TTC549 (cell line): ENCODE results near the gene PRUNE2.

Experiments used
- FAIRE-seq: peaks from 2 replicates; lab custom pipeline; 2012; peaks lifted over from hg19 to GRCh38; lab: Jason Lieb, UNC

PRUNE2 gene

GRCh38 chr9:76654575-76654974 is 251.3 kb downstream of the PRUNE2 start:
- FAIRE-seq, result no peak

- FAIRE-seq, result no peak
Observed at GRCh38 chr9:76654051-76654461, 251.9 kb downstream of the PRUNE2 start.

GRCh38 chr9:76652894-76653293 is 253.0 kb downstream of the PRUNE2 start:
- no peak for FAIRE-seq

- no peak for FAIRE-seq
Observed at GRCh38 chr9:76651119-76651705, 254.7 kb downstream of the PRUNE2 start.

GRCh38 chr9:76650692-76651091 is 255.2 kb downstream of the PRUNE2 start:
- no peak for FAIRE-seq

- no peak for FAIRE-seq
Observed at GRCh38 chr9:76649894-76650293, 256.0 kb downstream of the PRUNE2 start.

- no peak for FAIRE-seq
Observed at GRCh38 chr9:76646249-76646648, 259.7 kb downstream of the PRUNE2 start.

GRCh38 chr9:76644647-76645250 is 261.2 kb downstream of the PRUNE2 start:
- no peak for FAIRE-seq

- FAIRE-seq, result no peak
Observed at GRCh38 chr9:76644171-76644570, 261.7 kb downstream of the PRUNE2 start.

GRCh38 chr9:76643399-76644117 is 262.4 kb downstream of the PRUNE2 start:
- FAIRE-seq, result no peak

GRCh38 chr9:76642701-76643209 is 263.2 kb downstream of the PRUNE2 start:
- no peak for FAIRE-seq

- FAIRE-seq, result no peak
Observed at GRCh38 chr9:76642074-76642473, 263.8 kb downstream of the PRUNE2 start.

GRCh38 chr9:76638001-76638400 is 267.9 kb downstream of the PRUNE2 start:
- no peak for FAIRE-seq

- FAIRE-seq, result no peak
Observed at GRCh38 chr9:76637416-76637815, 268.5 kb downstream of the PRUNE2 start.

GRCh38 chr9:76634356-76635054 is 271.4 kb downstream of the PRUNE2 start:
- no peak for FAIRE-seq

GRCh38 chr9:76630916-76631315 is 275.0 kb downstream of the PRUNE2 start:
- no peak for FAIRE-seq

- no peak for FAIRE-seq
Observed at GRCh38 chr9:76629205-76629990, 276.5 kb downstream of the PRUNE2 start.

GRCh38 chr9:76628155-76628554 is 277.8 kb downstream of the PRUNE2 start:
- no peak for FAIRE-seq

- no peak for FAIRE-seq
Observed at GRCh38 chr9:76626980-76627379, 278.9 kb downstream of the PRUNE2 start.

GRCh38 chr9:76626141-76626540 is 279.8 kb downstream of the PRUNE2 start:
- FAIRE-seq, result no peak

GRCh38 chr9:76624391-76625048 is 281.4 kb downstream of the PRUNE2 start:
- FAIRE-seq, result no peak

- FAIRE-seq, result no peak
Observed at GRCh38 chr9:76620996-76621395, 284.9 kb downstream of the PRUNE2 start.
